ENCODE data around the gene SIPA1L3. TPM values are rescaled to one million over a fixed set of nuclear protein-coding genes. Genes with fewer than 3 reads are reported as not detected.

SIPA1L3 gene
- total RNA-seq, 3 donors from 2014 or later = 9.6 to 29.8 (median 28.5) TPM

DNA sequence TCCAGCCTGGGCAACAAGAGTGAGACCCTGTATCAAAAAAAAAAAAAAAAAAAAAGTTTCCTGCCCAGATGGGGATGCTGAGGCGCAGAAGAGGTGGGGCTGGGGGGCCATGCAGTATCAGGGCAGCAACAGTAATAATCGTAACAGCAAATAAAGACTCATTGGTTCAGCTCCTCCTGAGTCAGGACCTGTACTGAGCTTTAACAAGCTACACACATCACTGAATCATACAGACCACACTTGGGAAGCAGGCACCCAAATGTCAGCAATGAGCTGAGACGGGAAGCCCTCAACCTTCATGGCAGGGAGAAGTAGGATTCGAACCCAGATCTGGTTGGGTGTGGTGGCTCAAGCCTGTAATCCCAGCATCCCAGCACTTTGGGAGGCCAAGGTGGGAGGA is 327.6 kb downstream of the SIPA1L3 start:
- no peak for DNase-seq (ENCODE audit: low spot score in 2 of 2)
- Histone ChIP-seq H3K9me3 (no peaks in the 10 kb centered on the region), H3K4me1 (no peaks in the 10 kb centered on the region), H3K27ac (no peak overlapping the region), H3K36me3 (no peaks in the 10 kb centered on the region), H3K27me3 (peaks cover 0 to 25% of the 10 kb centered on the region in 2 donors), H3K4me3 (no peak overlapping the region)
- TF ChIP-seq, protein P1, sequence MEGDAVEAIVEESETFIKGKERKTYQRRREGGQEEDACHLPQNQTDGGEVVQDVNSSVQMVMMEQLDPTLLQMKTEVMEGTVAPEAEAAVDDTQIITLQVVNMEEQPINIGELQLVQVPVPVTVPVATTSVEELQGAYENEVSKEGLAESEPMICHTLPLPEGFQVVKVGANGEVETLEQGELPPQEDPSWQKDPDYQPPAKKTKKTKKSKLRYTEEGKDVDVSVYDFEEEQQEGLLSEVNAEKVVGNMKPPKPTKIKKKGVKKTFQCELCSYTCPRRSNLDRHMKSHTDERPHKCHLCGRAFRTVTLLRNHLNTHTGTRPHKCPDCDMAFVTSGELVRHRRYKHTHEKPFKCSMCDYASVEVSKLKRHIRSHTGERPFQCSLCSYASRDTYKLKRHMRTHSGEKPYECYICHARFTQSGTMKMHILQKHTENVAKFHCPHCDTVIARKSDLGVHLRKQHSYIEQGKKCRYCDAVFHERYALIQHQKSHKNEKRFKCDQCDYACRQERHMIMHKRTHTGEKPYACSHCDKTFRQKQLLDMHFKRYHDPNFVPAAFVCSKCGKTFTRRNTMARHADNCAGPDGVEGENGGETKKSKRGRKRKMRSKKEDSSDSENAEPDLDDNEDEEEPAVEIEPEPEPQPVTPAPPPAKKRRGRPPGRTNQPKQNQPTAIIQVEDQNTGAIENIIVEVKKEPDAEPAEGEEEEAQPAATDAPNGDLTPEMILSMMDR (IDR thresholded peaks at IDR 0.05) = no peak
- TF ChIP-seq POLR2AphosphoS5 (IDR thresholded peaks at IDR 0.05) (no peak), POLR2A (IDR thresholded peaks at IDR 0.05) (no peak)
- intact Hi-C loops (cut with DNase I; ENCODE audit: low total_unique reads) = loop anchor here (1.0 kb wide), 1 partner anchor 9 kb away; no protein-coding TSS in a partner anchor

GRCh38 chr19:38239816-38240215 is 332.8 kb downstream of the SIPA1L3 start:
- Histone ChIP-seq H3K4me1 (no peaks in the 10 kb centered on the region), H3K27me3 (no peaks in the 10 kb centered on the region), H3K27ac (no peak overlapping the region), H3K9me3 (no peaks in the 10 kb centered on the region), H3K4me3 (no peak overlapping the region), H3K36me3 (no peaks in the 10 kb centered on the region)
- intact Hi-C loops (cut with DNase I; ENCODE audit: low total_unique reads) = loop anchor here (10.0 kb wide), 1 partner anchor 95 kb away; the partner anchor contains the start of gene CATSPERG
- DNase-seq (ENCODE audit: low spot score in 2 of 2) = no peak
- TF ChIP-seq, protein P1 (IDR thresholded peaks at IDR 0.05) = no peak
- TF ChIP-seq POLR2AphosphoS5 (IDR thresholded peaks at IDR 0.05) = no peak
- no peak for TF ChIP-seq POLR2A (IDR thresholded peaks at IDR 0.05)

GRCh38 chr19:38243279-38243673 is 336.3 kb downstream of the SIPA1L3 start:
- Histone ChIP-seq H3K27ac (no peak overlapping the region), H3K4me1 (no peaks in the 10 kb centered on the region), H3K27me3 (no peaks in the 10 kb centered on the region), H3K4me3 (peak overlapping the region in 1 of 3 donors; percentile 29), H3K36me3 (no peaks in the 10 kb centered on the region), H3K9me3 (no peaks in the 10 kb centered on the region)
- intact Hi-C loops (cut with DNase I; ENCODE audit: low total_unique reads) = loop anchor here (1.0 to 10.0 kb wide), 2 partner anchors 9 to 92 kb away; partner anchors contain the start of gene CATSPERG
- no peak for DNase-seq (ENCODE audit: low spot score in 2 of 2)
- TF ChIP-seq POLR2A (IDR thresholded peaks at IDR 0.05) = no peak
- TF ChIP-seq POLR2AphosphoS5 (IDR thresholded peaks at IDR 0.05) = no peak
- TF ChIP-seq, protein P1 (IDR thresholded peaks at IDR 0.05) = no peak

DNA sequence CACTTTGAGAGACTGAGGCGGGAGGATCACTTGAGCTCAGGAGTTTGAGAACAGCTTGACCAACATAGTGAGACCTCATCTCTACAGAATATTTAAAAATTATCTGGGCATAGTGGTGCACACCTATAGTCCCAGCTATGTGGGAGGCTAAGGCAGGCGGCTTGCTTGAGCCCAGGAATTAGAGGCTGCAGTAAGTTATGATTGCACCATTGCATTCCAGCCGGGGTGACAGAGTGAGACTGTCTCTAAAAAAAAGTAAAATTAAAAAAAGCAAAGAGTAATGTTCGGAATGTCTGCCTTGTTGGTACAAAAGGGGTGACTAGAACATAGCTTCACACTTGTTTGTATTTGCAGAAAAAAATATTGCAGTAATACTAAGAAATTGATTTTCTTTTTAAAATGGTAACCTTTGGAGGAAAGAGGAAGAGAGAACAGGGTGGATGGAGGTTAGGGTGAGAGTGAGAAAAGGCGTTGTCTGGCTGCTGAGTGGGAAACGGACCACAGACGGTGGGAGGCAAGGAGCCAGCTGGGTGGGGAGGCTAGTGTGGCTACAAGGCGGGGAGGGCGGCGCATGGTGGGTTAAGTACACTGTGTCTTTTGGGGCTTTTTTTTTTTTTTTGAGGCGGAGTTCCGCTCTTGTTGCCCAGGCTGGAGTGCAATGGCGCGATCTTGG is 339.0 kb downstream of the SIPA1L3 start:
- no peaks in the 10 kb centered on the region for H3K9me3 ChIP-seq
- peak overlapping the region; percentile 60 to 73 for H3K27ac ChIP-seq
- intact Hi-C loops (cut with DNase I; ENCODE audit: low total_unique reads) = loop anchor here (10.0 kb wide), 1 partner anchor 89 kb away; the partner anchor contains the start of gene CATSPERG
- TF ChIP-seq POLR2AphosphoS5 (IDR thresholded peaks at IDR 0.05) = no peak
- TF ChIP-seq, protein P1 (IDR thresholded peaks at IDR 0.05) = no peak
- TF ChIP-seq POLR2A (IDR thresholded peaks at IDR 0.05) = no peak
- H3K36me3 ChIP-seq = no peaks in the 10 kb centered on the region
- H3K27me3 ChIP-seq = no peaks in the 10 kb centered on the region
- H3K4me3 ChIP-seq = no peak overlapping the region
- no peaks in the 10 kb centered on the region for H3K4me1 ChIP-seq
- DNase-seq (ENCODE audit: low spot score in 2 of 2) = peak in 1 of 2 donors; percentile 41

GRCh38 chr19:38247126-38247525 is 340.1 kb downstream of the SIPA1L3 start:
- TF ChIP-seq, protein P1 (IDR thresholded peaks at IDR 0.05) = no peak
- TF ChIP-seq POLR2A (IDR thresholded peaks at IDR 0.05) = no peak
- TF ChIP-seq POLR2AphosphoS5 (IDR thresholded peaks at IDR 0.05) = no peak
- peak overlapping the region; percentile 60 to 73 for H3K27ac ChIP-seq
- H3K4me3 ChIP-seq = no peak overlapping the region
- H3K27me3 ChIP-seq = no peaks in the 10 kb centered on the region
- intact Hi-C loops (cut with DNase I; ENCODE audit: low total_unique reads) = loop anchor here (10.0 kb wide), 1 partner anchor 88 kb away; the partner anchor contains the start of gene CATSPERG
- H3K9me3 ChIP-seq = no peaks in the 10 kb centered on the region
- no peaks in the 10 kb centered on the region for H3K36me3 ChIP-seq
- H3K4me1 ChIP-seq = no peaks in the 10 kb centered on the region
- no peak for DNase-seq (ENCODE audit: low spot score in 2 of 2)

Data from breast epithelium (tissue), 4 donors.